Tibial nerve (tissue), 4 donors: Measurements from ENCODE around the gene ZNF385B. TPM values are rescaled to one million over a fixed set of nuclear protein-coding genes. Genes with fewer than 3 reads are reported as not detected.

Experiments used
- DNase-seq, 2 donors: peaks; one replicate each; pipeline ENCODE4 v3.0.0-alpha.2; 2019; ENCODE audit warnings: low spot score in 2 of 2
- H3K27ac ChIP-seq, 4 donors: fragments of 200-600 bp; sonication (generic) in 3 of 4; one replicate each; pipeline ENCODE4 v1.5.1; 2017 to 2019; ENCODE audit warnings: mild to moderate bottlenecking in 1 of 4
- H3K27me3 ChIP-seq, 2 donors: fragments of 200-600 bp; sonication (generic) in 1 of 2; one replicate each; pipeline versions ENCODE4 v1.5.1 to v1.6.0; 2017 to 2019
- H3K36me3 ChIP-seq, 3 donors: fragments of 200-600 bp; sonication (generic); one replicate each; pipeline ENCODE4 v1.5.1; 2018 to 2019
- H3K4me1 ChIP-seq, 4 donors: fragments of 200-600 bp; sonication (generic) in 3 of 4; one replicate each; pipeline ENCODE4 v1.5.1; 2017 to 2019
- H3K4me3 ChIP-seq, 4 donors: fragments of 200-600 bp; sonication (generic) in 3 of 4; one replicate each; pipeline ENCODE4 v1.5.1; 2017 to 2019; ENCODE audit warnings: mild to moderate bottlenecking in 1 of 4, moderate library complexity in 1 of 4
- H3K9me3 ChIP-seq, 4 donors: fragments of 200-600 bp; sonication (generic) in 3 of 4; one replicate each; pipeline ENCODE4 v1.5.1; 2017 to 2019
- CTCF ChIP-seq, 5 experiments: fragments of 200-600 bp in 3 of 5; fragments of 450-650 bp in 2 of 5; sonication (generic) in 3 of 5; IDR thresholded peaks; one replicate each; pipeline ENCODE4 v1.5.1; 2016 to 2019; ENCODE audit warnings: antibody characterized with exemption in 5 of 5, mild to moderate bottlenecking in 3 of 5, moderate library complexity in 2 of 5
- EP300 ChIP-seq, 2 donors: sonication (generic); formaldehyde crosslinking; IDR thresholded peaks; one replicate each; pipeline ENCODE4 v1.6.1; 2017; ENCODE audit warnings: antibody characterized with exemption in 2 of 2, mild to moderate bottlenecking in 1 of 2
- POLR2A ChIP-seq, 2 donors: fragments of 450-650 bp; IDR thresholded peaks; one replicate each; pipeline ENCODE4 v1.6.1; 2017; ENCODE audit warnings: antibody characterized with exemption in 2 of 2, mild to moderate bottlenecking in 2 of 2, moderate library complexity in 2 of 2
- WGBS, 2 donors: methylation state at CpG; one replicate each; pipeline ENCODE4 v1.1.5; 2018; 5-methylcytosine and 5-hydroxymethylcytosine counted together
- total RNA-seq, 4 donors: library from RNA; depleted of rRNA; stranded (reverse); fragments of >200 nt; gene quantifications; one replicate each; pipeline ENCODE4 v1.1.0, GENCODE V29; 2016

The ZNF385B gene
- total RNA-seq, 4 donors from 2014 or later: 1.2 to 3.9 (median 2.6) TPM

GRCh38 chr2:179562330-179562885 is 299.0 kb downstream of the ZNF385B start:
- Histone ChIP-seq H3K4me3 (no peak overlapping the region), H3K4me1 (no peaks in the 10 kb centered on the region), H3K9me3 (no peaks in the 10 kb centered on the region), H3K36me3 (no peaks in the 10 kb centered on the region), H3K27ac (no peak overlapping the region), H3K27me3 (no peaks in the 10 kb centered on the region)
- WGBS, 2 donors: 31 to 35% methylated on average over 8 of the region's 8 CpGs
- TF ChIP-seq POLR2A (IDR thresholded peaks at IDR 0.05): no peak
- TF ChIP-seq CTCF (IDR thresholded peaks at IDR 0.05): no peak
- no peak for TF ChIP-seq EP300 (IDR thresholded peaks at IDR 0.05)
- no peak for DNase-seq

GRCh38 chr2:179561702-179562101 is 299.7 kb downstream of the ZNF385B start:
- no peak overlapping the region for H3K27ac ChIP-seq
- no peaks in the 10 kb centered on the region for H3K27me3 ChIP-seq
- no peak for DNase-seq
- no peaks in the 10 kb centered on the region for H3K4me1 ChIP-seq
- TF ChIP-seq CTCF (IDR thresholded peaks at IDR 0.05) (no peak), POLR2A (IDR thresholded peaks at IDR 0.05) (no peak), EP300 (IDR thresholded peaks at IDR 0.05) (no peak)
- WGBS, 2 donors: 52 to 81% methylated on average over 2 of the region's 2 CpGs
- H3K36me3 ChIP-seq: no peaks in the 10 kb centered on the region
- no peak overlapping the region for H3K4me3 ChIP-seq
- no peaks in the 10 kb centered on the region for H3K9me3 ChIP-seq

GRCh38 chr2:179560257-179560735 is 301.1 kb downstream of the ZNF385B start:
- Histone ChIP-seq H3K4me1 (no peaks in the 10 kb centered on the region), H3K9me3 (no peaks in the 10 kb centered on the region), H3K36me3 (no peaks in the 10 kb centered on the region), H3K4me3 (no peak overlapping the region), H3K27me3 (no peaks in the 10 kb centered on the region), H3K27ac (no peak overlapping the region)
- TF ChIP-seq CTCF (IDR thresholded peaks at IDR 0.05): no peak
- TF ChIP-seq EP300 (IDR thresholded peaks at IDR 0.05): no peak
- TF ChIP-seq POLR2A (IDR thresholded peaks at IDR 0.05): no peak
- no peak for DNase-seq
- WGBS, 2 donors: 91 to 96% methylated on average over 1 of the region's 1 CpG

GRCh38 chr2:179559108-179559806 is 302.2 kb downstream of the ZNF385B start:
- Histone ChIP-seq H3K27me3 (no peaks in the 10 kb centered on the region), H3K9me3 (no peaks in the 10 kb centered on the region), H3K4me1 (no peaks in the 10 kb centered on the region), H3K36me3 (no peaks in the 10 kb centered on the region), H3K27ac (no peak overlapping the region), H3K4me3 (no peak overlapping the region)
- no peak for TF ChIP-seq CTCF (IDR thresholded peaks at IDR 0.05)
- no peak for TF ChIP-seq EP300 (IDR thresholded peaks at IDR 0.05)
- TF ChIP-seq POLR2A (IDR thresholded peaks at IDR 0.05): no peak
- WGBS, 2 donors: 96 to 98% methylated on average over 4 of the region's 4 CpGs
- no peak for DNase-seq
